ENCODE results near the gene GFPT2. TPM values are rescaled to one million over a fixed set of nuclear protein-coding genes. Genes with fewer than 3 reads are reported as not detected.
A peak's percentile ranks its signal among the peaks of the same experiment; 100 is the strongest.

Gene GFPT2
- total RNA-seq, 4 donors from 2014 or later: 8.2 to 26.6 (median 11.1) TPM

- no peak for TF ChIP-seq CTCF (IDR thresholded peaks at IDR 0.05)
- no peak for TF ChIP-seq POLR2A (IDR thresholded peaks at IDR 0.05)
These were observed 46.5 kb upstream of the GFPT2 start for GRCh38 chr5:180399401-180400215.

GRCh38 chr5:180396926-180397325, 43.8 kb upstream of the GFPT2 start:
- H3K36me3 ChIP-seq: no peaks in the 10 kb centered on the region
- intact Hi-C loops (cut with DNase I): no loop called here
- no peaks in the 10 kb centered on the region for H3K27me3 ChIP-seq
- DNase-seq: peak; percentile 28 to 46
- H3K4me1 ChIP-seq: no peaks in the 10 kb centered on the region
- 35 to 43% methylated on average over 12 of the region's 12 CpGs for WGBS, 2 donors
- no peak overlapping the region for H3K27ac ChIP-seq
- no peak for TF ChIP-seq POLR2A (IDR thresholded peaks at IDR 0.05)
- TF ChIP-seq CTCF (IDR thresholded peaks at IDR 0.05): no peak
- H3K4me3 ChIP-seq (replicated peaks in 1 of 3): no peak overlapping the region
- H3K9me3 ChIP-seq: no peaks in the 10 kb centered on the region

More at GRCh38 chr5:180399401-180400215, 46.5 kb upstream of the GFPT2 start:
- H3K27me3 ChIP-seq: no peaks in the 10 kb centered on the region
- H3K36me3 ChIP-seq: no peaks in the 10 kb centered on the region
- WGBS, 2 donors: 77 to 86% methylated on average over 19 to 20 of the region's 20 CpGs
- no peak for DNase-seq
- intact Hi-C loops (cut with DNase I): no loop called here
- no peak overlapping the region for H3K27ac ChIP-seq
- H3K4me1 ChIP-seq: no peaks in the 10 kb centered on the region
- no peaks in the 10 kb centered on the region for H3K9me3 ChIP-seq
- H3K4me3 ChIP-seq (replicated peaks in 1 of 3): no peak overlapping the region

- H3K27me3 ChIP-seq: no peaks in the 10 kb centered on the region
- 72 to 84% methylated on average over 16 of the region's 16 CpGs for WGBS, 2 donors
- no peak overlapping the region for H3K27ac ChIP-seq
- no peaks in the 10 kb centered on the region for H3K9me3 ChIP-seq
- no peak overlapping the region for H3K4me3 ChIP-seq (replicated peaks in 1 of 3)
- TF ChIP-seq CTCF (IDR thresholded peaks at IDR 0.05): no peak
- TF ChIP-seq POLR2A (IDR thresholded peaks at IDR 0.05): no peak
- H3K36me3 ChIP-seq: no peaks in the 10 kb centered on the region
- H3K4me1 ChIP-seq: no peaks in the 10 kb centered on the region
- intact Hi-C loops (cut with DNase I): no loop called here
- DNase-seq: no peak
These were observed 42.6 kb upstream of the GFPT2 start for GRCh38 chr5:180395540-180396274.

GRCh38 chr5:180394031-180394636, 41.0 kb upstream of the GFPT2 start:
- intact Hi-C loops (cut with DNase I): no loop called here
- Histone ChIP-seq H3K27ac (no peak overlapping the region), H3K36me3 (no peaks in the 10 kb centered on the region), H3K4me3 (replicated peaks in 1 of 3) (no peak overlapping the region), H3K27me3 (no peaks in the 10 kb centered on the region), H3K4me1 (no peaks in the 10 kb centered on the region), H3K9me3 (no peaks in the 10 kb centered on the region)
- TF ChIP-seq POLR2A (IDR thresholded peaks at IDR 0.05) (no peak), CTCF (IDR thresholded peaks at IDR 0.05) (no peak)
- whole genome bisulfite sequencing, 2 donors: 92 to 95% methylated on average over 12 to 13 of the region's 13 CpGs
- no peak for DNase-seq
